AG08396 (cell line): ENCODE measurements around the gene PAK2.
"Not testable (repeated sequence)": the region's sequence is repeated elsewhere in the genome, so short reads cannot be mapped to it uniquely, and the experiment has no call there.

Experiments
- DNase-seq: peaks from one replicate; pipeline ENCODE4 v3.0.0; 2012; ENCODE audit warnings: low spot score, mixed read lengths

PAK2 gene

DNA sequence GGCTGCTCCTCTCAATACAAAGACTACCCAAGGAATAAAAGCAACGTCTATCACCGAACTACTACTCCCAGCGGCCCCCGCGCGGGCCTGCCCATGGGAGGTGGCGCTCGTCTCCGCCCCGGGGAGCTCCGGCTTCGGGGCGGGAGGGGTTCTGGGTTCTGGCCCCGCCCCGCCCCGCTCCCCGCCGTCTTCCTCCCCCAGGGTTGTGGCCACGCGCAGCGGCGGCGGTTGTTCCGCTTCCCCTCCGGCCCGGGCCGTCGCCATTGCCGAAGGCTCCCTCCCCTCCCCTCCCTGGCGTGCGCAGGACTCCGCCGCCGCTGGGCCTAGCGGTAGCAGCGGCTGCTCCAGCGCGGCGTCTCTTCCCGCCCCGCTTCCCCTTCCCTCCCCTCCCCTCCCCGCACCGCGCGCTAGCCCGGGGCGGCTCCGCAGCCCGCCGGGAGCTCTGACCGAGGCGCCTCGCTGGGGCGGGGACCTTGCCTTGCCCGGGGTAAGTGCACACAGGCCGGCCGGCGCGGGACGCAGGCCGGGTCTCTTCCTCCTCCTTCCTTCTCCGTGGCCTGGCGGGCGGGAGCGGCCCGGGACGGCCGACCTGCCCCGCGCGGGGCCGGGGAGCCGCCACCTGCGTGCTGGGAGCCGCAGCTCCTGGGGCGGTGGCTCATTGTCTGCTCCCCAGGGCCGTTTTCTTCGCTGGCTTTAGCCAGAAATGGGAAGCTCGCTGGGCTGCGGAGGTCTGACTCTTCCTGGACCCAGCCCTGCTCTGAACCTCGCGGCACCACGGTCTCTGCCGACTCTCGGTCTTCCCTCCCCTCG, at the start of gene PAK2:
TSS of gene PAK2 (plus strand) at position 187 of the 810 bp plus-strand sequence. CDS start 42,790 bp downstream, outside the sequence.
- DNase-seq = peak; percentile 92

DNA sequence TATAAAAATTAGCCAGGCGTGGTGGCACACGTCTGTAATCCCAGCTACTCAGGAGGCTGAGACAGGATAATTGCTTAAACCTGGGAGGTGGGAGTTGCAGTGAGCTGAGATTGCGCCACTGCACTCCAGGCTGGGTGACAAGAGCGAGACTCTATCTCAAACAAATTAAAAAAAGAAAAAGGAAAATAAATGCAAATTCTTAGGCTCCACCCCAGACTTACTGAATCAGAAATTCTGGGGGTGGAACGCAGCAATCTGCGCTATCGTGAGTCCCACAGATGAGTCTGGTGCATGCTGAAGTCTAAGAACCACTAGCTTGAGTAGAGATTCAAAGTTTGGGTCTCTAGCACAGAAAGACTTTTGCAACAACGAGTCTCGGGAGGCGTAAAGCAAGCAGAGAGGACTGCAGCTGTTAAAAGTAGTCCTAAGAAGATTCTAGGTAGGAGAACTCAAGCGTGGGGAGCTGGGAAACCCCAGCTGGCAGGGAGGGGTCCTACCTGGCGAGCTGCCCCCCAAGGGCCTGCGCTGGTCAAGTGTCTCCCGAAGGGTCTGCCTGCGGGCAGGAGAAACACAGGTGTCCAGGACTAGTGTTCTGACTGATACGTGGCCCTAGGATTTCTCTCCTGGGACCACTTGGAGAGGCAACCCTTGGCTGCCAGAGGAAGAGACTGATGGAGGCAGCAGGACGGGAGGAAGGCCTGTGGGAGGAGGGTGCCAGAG, 49.6 kb upstream of the PAK2 start:
- DNase-seq = no peak

DNA sequence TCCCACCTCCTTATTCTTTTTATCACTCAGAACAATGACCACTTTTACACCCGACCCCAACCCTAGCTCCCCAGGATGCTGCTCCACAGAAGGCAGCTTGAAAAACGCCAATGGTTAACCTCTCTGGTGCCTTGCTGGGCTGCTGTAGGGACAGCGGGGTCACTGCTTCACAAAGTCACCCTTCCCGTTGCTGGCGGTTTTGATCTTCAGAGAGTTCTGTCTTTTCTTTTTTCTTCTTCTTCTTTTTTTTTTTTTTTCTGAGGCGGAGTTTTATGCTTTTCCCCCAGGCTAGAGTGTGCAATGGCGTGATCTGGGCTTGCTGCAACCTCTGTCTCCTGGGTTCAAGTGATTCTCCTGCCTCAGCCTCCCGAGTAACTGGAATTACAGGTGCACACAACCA, 48.3 kb upstream of the PAK2 start:
- no peak for DNase-seq

DNA sequence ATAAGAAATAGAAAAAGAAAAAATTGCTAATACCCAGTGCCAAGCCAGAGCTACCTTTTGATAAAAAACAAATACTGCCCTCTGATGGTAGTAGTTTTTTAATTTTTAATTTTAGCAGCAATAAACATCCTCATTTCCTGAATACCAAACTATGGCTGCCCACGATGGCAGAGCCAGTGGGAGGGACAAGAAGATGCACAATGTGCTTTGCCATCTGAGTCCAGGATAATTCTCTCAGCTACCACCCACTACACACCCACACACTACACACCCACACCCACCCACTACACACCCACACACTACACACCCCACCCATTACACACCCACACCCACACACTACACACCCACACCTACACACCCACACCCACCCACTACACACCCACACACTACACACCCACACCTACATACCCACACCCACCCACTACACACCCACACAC, 45.4 kb upstream of the PAK2 start:
- peak; percentile 61 for DNase-seq

DNA sequence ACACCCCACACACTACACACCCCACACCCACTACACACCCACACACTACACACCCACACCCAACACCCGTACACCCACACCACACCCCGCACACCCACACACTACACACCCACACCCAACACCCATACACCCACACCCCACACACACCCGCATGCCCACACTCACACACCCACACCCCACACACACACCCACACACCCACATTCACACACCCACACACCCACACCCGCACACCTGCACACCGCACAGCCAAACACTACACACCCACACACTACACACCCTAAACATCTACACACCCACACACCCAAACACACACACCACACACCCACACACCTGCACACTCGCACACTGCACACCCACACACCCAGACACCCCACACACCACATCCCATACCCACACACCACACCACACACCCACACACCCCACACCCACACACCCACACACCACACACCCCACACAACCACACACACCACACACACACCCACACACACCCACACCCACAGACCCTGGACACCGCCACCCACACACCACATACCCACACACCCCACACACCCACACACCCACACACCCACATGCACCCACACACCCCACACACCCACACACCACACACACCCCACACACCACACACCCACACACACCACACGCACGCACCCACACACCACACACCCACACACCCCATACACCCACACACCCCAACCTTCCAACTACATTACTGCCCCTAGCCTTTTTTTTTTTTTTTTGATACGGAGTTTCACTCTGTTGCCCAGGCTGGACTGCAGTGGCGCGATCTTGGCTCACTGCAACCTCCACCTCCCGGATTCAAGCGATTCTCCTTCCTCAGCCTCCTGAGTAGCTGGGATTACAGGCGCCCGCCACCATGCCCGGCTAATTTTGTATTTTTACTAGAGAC, 44.5 kb upstream of the PAK2 start:
- DNase-seq = no peak

DNA sequence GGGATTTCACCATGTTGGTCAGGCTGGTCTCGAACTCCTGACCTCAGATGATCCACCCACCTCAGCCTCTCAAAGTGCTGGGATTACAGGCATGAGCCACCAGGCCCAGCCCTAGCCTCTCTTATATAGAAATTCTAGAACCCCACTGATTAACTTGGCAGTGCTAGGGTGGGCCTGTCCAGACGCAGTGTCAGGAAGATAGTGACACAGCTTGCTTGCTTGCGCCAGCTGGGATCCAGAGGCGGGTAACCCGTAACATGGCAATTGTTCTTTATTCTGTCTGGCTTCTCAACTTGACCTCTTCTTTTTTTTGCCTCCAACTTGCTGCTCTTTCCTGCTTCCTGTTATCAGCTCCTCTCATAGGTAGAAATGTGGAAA, 43.8 kb upstream of the PAK2 start:
- DNase-seq = no peak

DNA sequence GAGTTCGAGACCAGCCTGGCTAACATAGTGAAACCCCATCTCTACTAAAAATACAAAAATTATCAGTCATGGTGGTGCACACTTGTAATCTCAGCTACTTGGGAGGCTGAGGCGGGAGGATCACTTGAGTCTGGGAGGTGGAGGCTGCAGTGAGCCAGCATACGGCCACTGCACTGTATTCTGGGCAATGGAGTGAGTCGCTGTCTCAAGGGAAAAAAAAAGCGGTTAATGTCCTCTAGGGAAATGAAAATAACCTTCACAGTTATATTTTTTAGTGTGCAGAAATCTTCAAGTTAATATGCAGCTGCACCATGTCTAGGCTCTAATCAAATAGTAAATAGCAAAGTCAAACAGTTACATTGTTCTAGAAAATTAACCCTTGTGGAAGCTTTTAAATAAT, 42.4 kb upstream of the PAK2 start:
- DNase-seq = no peak

DNA sequence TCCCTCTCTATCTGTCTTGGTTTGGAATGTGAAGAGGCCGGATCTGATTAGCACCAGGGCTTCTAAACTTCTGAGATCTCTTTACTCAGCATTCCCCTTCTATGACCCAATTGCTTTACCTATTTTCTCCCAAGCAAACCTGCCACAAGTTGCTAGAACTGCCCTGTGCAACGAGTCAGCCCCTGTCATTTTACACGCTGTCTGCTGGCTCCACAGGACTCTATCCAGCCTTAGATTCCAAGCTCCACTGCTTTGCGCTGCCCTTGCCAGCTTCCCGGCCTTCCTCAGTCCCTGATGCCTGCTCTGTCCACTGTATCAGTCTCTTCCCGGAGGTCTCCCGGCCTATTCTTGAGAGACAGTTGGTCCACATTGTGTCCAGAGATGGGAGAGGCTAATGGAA, 39.9 kb upstream of the PAK2 start:
- DNase-seq = no peak

DNA sequence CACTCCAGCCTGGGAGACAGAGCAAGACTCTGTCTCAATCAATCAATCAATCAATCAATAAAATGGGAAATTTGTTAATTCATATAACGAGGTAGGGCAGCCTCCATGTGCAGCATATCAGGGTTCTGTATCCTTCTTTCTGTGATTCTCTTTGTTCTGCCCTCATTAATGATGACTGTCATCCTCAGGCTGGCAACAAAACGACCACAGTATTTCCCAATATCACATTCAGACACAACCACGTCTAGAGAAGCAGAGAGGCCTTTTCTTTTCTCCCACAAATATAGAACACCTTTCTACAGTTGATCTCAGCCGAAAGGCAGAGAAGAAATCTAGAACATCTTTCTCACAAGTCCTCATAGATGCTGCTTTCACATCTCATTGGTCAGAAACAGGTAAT, 38.9 kb upstream of the PAK2 start:
- no peak for DNase-seq

DNA sequence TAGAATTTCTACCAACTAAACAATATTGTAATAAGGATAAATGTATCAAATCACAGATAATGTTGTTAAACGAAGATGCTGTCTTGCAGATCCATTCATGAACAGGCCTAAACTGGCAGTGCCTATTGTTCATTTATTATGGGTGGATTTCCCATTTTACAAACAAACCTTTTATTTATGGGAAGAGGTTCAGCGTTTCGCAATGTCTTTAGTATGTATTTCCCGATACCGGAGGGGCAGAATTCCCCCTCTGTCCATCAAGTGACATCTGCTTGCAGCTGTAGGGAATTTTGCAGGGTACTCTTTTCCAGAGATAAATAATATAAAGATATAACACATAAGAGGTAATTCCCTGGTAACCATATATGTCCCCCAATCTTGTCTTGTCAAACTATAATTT, 33.3 kb upstream of the PAK2 start:
- no peak for DNase-seq

DNA sequence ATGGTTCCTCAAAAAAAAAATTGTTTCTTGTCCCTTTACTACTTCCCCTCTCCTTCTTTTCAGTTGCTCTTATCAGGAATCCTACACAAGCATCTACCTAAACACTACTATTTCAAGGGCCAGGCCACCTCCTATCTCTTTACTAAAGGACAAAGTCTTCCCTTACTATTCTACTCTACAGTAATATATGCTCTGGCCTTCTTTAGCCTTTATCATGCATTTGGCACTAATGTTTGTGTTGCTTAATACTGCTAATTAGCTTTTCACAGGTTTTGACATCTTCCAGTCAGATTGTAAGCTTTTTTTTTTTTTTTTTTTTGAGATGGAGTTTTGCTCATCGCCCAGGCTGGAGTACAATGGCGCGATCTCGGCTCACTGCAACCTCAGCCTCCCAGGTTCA, 32.9 kb upstream of the PAK2 start:
- no peak for DNase-seq

DNA sequence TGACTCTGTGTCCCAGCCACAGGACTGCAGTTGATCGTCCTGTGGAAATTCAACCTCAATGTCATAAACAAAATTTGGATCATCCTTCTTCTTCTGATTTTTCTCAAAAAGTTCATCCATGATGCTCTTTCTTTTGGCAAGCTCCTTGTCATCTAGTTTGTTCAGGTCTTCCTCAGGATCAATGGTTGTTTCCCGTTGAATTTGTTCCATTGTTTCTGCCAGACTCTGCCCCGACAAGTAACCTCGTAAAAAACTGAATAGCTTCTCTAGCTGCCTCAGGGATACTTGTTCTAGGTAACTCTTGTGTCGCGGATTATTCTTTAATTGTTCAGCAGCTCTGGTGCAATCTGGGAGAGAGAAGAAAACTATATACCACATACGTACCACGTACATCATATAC, 32.1 kb upstream of the PAK2 start:
- no peak for DNase-seq

DNA sequence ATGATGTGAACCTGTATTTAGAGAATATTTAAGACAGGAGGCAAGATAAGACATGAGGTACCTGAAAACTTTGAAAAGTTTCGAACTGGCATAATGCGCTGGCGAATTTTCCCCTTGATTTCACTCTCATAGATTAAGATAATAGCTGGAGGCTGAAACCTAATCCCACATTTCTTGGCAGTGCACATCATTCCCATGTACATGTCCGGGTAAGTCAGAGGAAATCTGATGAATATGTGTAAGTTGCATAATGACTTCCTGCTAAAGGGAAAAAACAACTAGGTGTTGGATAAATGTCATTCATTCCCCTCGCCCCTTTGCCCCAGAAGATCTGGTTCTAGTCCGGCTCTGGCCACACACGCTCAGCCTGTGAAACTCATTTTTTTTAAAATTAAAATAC, 31.2 kb upstream of the PAK2 start:
- no peak for DNase-seq

DNA sequence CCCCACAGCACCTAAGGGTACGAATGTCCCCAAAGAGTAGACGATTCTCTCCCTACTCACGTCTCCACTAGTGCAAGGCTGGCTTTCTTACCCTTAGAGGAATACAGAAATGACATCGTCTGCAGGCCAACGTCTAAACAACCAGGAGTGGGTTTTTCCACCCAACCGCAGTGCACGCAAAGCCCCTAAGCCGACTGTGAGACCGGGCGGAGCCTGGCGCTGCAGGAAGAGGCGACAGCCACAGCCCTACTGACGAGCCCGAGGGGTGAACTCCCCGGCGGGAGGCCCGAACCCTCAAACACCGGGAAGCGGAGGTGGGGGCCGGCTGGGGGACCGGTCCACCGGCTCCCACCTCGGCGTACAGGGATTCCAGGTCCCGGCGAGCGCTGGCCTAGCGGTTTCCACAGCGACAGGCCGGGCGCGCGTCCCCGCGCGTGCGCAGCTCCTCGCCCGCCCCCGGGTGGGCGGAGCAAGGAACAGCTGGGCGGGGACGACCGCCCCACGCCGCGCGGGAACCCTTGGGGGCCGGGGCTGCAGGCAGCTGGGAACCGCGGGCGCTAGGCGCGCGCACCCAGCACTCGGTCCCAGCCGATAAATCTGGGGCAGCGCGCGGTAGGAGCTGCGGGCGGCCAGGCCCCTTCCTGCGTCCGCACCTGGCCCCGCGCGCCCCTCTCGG, 27.7 kb upstream of the PAK2 start, which contains the start of the genes CEP19 and PIGX:
TSS of gene CEP19 (minus strand) at position 413 of the 676 bp plus-strand sequence. CDS start 3,593 bp downstream, outside the sequence.
TSS of gene PIGX (plus strand) at position 540 of the 676 bp plus-strand sequence.
- peak; percentile 100 for DNase-seq

DNA sequence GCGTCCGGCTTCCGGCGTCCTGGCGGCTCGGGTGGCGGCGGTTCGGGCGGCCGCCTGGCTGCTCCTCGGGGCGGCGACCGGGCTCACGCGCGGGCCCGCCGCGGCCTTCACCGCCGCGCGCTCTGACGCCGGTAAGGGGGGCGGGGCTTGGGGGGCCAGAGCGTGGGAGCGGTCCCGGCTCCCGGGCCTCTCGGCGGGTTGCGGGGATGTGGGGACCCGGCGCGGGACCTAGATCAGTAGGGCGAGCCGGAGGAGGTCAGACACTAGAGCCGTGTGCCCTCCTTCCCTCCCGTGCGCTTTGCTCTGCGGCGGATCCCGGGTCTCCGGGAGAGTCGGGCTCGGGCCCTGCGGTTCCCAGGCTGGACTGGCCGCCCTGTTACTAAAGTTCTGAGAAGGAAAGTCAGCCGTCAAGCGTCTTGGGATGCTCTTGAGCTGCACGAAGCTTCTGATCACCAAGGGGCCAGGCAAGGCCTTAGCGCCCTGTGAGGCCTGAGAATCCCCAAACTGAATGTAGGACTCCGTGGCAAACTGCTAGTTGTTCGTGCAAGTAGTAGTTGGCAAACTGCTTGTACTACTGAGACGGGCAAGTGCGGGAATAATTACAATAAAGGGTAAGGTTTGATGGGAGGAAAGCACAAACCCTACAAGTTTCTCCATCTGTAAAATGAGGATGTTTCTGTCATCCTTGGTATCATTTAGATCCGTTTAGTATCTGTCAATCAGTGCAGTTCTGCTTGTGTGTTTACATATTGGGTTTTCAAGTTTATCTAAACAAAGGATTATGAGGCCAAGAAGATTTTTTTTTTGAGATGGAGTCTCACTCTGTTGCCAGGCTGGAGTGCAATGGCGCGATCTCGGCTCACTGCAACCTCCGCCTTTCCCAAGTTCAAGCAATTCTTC, 26.9 kb upstream of the PAK2 start:
- peak; percentile 87 for DNase-seq

DNA sequence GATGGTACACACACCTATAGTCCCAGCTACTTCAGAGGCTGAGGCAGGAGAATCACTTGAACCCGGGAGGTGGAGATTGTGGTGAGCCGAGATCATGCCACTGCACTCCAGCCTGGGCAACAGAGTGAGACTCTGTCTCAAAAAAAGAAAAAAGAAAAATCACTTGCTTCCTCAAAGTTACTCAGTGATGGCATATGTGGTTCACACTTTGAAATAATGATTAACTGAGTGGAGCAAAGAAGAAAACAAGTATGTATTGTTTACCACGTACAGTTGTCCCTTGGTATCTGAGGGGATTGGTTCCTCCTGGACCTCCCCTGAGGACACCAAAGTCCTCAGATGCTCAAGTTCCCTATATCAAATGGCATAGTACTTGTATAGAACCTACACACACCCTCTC, 22.5 kb upstream of the PAK2 start:
- DNase-seq = not testable (repeated sequence)

DNA sequence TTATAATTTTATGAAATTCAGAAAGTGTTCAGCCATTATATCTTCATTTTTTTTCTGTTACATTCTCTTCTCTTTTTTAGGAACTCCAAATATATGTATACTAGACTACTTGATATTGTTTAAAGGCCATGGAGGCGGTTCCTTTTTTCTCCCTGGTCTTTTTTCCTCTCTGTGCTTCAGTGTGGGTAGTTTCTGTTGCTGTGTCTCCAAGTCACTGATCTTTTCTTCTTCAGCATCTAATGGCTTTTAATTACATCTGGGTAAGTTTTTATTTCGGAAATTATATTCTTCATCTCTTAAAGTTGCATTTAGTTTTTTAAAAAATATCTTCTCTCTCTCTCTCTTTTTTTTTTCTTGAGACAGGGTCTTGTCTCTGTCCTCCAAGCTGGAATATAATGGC, 18.6 kb upstream of the PAK2 start:
- no peak for DNase-seq

DNA sequence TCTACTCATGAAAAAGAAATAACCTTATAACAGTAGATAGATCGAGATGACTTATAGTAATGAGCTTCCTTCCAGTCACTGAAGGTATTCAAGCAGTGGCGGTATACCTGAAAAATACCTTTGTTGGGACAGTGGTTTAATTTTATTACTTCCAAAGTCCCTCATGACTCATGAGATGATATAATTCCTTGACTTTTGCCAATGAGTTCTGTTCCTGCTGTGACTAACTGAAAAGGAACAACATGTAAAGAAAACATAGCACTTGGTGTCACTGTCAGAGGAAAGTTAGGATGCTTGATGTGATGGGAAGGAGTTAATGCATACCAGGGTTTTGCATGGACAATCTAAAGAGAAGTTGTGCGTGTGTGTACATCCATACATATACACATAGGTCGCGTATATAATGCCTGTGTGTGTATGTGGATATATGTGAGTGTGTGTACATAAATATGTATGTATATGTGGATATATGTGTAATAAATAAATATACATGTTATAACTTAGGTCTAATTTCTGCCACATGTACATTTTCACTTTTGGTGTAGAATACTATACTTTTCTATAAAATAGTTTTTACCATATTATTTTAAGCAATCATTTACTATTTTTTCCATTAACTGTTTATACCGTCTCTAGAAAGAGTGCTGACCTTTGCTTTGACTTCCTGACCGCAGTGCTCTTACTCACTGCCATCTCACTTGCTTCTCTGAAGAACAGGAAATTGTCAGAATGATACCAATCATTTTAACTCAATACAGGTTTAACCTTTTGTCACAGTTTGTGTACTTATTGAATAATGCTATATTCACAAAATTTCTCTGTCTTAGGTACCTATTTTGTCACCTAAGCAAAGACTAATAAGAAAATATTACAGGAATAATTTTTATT, 12.6 kb upstream of the PAK2 start:
- peak; percentile 8 for DNase-seq

DNA sequence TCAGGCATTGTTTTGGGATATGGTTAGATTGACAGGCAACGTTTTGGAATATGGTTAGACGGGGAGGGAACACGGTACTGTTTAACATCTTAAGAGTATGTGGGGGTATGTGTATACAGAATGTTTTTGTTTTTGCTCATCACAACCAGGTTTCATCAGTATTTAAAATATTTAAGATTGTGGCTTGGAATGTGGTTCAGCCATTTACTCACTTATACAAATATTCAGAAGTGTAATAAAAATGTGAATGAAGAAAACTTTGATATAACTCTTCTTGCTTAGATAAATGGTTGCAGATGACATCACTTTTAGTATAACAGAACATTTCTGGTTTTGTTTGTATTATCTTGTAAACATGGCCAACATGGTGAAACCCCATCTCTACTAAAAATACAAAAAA, 3.9 kb upstream of the PAK2 start:
- DNase-seq = peak; percentile 8
